Measurements from ENCODE around the gene GALNT17. TPM values are rescaled to one million over a fixed set of nuclear protein-coding genes. Genes with fewer than 3 reads are reported as not detected.

GALNT17 gene
- polyA plus RNA-seq, 1 donor (not counting 4 experiments of a cell fraction or from before 2014, with no cell fraction given): not detected

GRCh38 chr7:71627651-71628050 is 495.7 kb downstream of the GALNT17 start:
- Histone ChIP-seq H3K27me3 (ENCODE audit: control insufficient read depth, extremely low read depth, insufficient read depth, low read length) (no peaks in the 10 kb centered on the region), H3K79me2 (ENCODE audit: control insufficient read depth, insufficient read depth, low read length) (no peaks in the 10 kb centered on the region), H3K4me1 (ENCODE audit: control insufficient read depth, extremely low read depth, insufficient read depth, low read length) (peaks cover 5% of the 10 kb centered on the region), H3K27ac (ENCODE audit: control insufficient read depth, insufficient read depth, low read length) (no peak overlapping the region), H3K9ac (ENCODE audit: control insufficient read depth, extremely low read depth, insufficient read depth, low read length) (no peak overlapping the region), H3K4me2 (ENCODE audit: control insufficient read depth, extremely low read depth, insufficient read depth, low read depth, low read length) (no peak overlapping the region), H3K9me1 (ENCODE audit: control insufficient read depth, extremely low read depth, insufficient read depth, low read length) (no peaks in the 10 kb centered on the region), H3K9me3 (ENCODE audit: control insufficient read depth, low read depth, low read length) (no peaks in the 10 kb centered on the region), H3K4me3 (ENCODE audit: control insufficient read depth in 2 of 3, extremely low read depth in 1 of 3, insufficient read depth in 2 of 3, low read depth in 1 of 3, low read length in 3 of 3) (no peak overlapping the region), H2AFZ (ENCODE audit: control insufficient read depth, low read length) (no peak overlapping the region), H4K20me1 (ENCODE audit: control insufficient read depth, extremely low read depth, insufficient read depth, low read length) (no peaks in the 10 kb centered on the region), H3K36me3 (ENCODE audit: control insufficient read depth in 2 of 2, extremely low read depth in 1 of 2, insufficient read depth in 2 of 2, low read length in 2 of 2) (no peaks in the 10 kb centered on the region)
- dilution Hi-C loops (cut with MboI; ENCODE audit: extremely low pct_ligation_motif_present, low sequenced_read_pairs): no loop called here
- FAIRE-seq (no peak), DNase-seq (ENCODE audit: low read depth, low spot score) (no peak)
- no peak for TF ChIP-seq CTCF (optimal IDR thresholded peaks at IDR 0.05 in 1 of 3, IDR thresholded peaks at IDR 0.05 in 1 of 3, conservative IDR thresholded peaks at IDR 0.05 in 1 of 3; ENCODE audit: extremely low read depth in 1 of 3, insufficient read depth in 2 of 3, low read length in 3 of 3)

DNA sequence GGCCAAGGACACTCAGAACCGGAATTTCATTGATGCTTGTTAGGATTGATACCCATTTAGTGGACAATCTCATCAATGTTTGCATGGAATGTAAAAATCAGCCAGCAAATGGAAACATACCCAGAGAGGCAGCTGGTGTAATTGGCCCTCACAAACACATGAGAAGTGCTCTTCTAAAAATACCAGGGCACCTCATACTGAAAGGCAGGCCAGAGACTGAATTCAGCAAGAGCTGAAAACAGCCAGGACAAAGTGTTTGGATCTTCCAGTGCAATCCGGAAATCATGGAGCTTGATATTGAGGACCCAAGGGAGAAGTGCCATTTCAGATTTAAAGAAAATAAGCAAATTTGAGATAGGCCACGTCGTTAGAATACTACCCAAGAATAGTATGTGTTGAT is 498.6 kb downstream of the GALNT17 start:
- Histone ChIP-seq H3K4me3 (ENCODE audit: control insufficient read depth in 2 of 3, extremely low read depth in 1 of 3, insufficient read depth in 2 of 3, low read depth in 1 of 3, low read length in 3 of 3) (no peak overlapping the region), H3K79me2 (ENCODE audit: control insufficient read depth, insufficient read depth, low read length) (no peaks in the 10 kb centered on the region), H4K20me1 (ENCODE audit: control insufficient read depth, extremely low read depth, insufficient read depth, low read length) (no peaks in the 10 kb centered on the region), H3K27ac (ENCODE audit: control insufficient read depth, insufficient read depth, low read length) (no peak overlapping the region), H3K9me3 (ENCODE audit: control insufficient read depth, low read depth, low read length) (no peaks in the 10 kb centered on the region), H3K4me1 (ENCODE audit: control insufficient read depth, extremely low read depth, insufficient read depth, low read length) (peaks cover 20% of the 10 kb centered on the region), H3K36me3 (ENCODE audit: control insufficient read depth in 2 of 2, extremely low read depth in 1 of 2, insufficient read depth in 2 of 2, low read length in 2 of 2) (no peaks in the 10 kb centered on the region), H3K4me2 (ENCODE audit: control insufficient read depth, extremely low read depth, insufficient read depth, low read depth, low read length) (no peak overlapping the region), H3K9me1 (ENCODE audit: control insufficient read depth, extremely low read depth, insufficient read depth, low read length) (no peaks in the 10 kb centered on the region), H3K27me3 (ENCODE audit: control insufficient read depth, extremely low read depth, insufficient read depth, low read length) (no peaks in the 10 kb centered on the region), H2AFZ (ENCODE audit: control insufficient read depth, low read length) (no peak overlapping the region), H3K9ac (ENCODE audit: control insufficient read depth, extremely low read depth, insufficient read depth, low read length) (no peak overlapping the region)
- dilution Hi-C loops (cut with MboI; ENCODE audit: extremely low pct_ligation_motif_present, low sequenced_read_pairs): no loop called here
- DNase-seq (ENCODE audit: low read depth, low spot score) (no peak), FAIRE-seq (no peak)
- no peak for TF ChIP-seq EZH2 (IDR thresholded peaks at IDR 0.05; ENCODE audit: low read length)
- no peak for TF ChIP-seq CTCF (optimal IDR thresholded peaks at IDR 0.05 in 1 of 3, IDR thresholded peaks at IDR 0.05 in 1 of 3, conservative IDR thresholded peaks at IDR 0.05 in 1 of 3; ENCODE audit: extremely low read depth in 1 of 3, insufficient read depth in 2 of 3, low read length in 3 of 3)
